DMS53 treated with DMSO at 0.1 percent for 48 hours (cell line): ENCODE measurements around the gene KSR1.
"Not testable (repeated sequence)": the region's sequence is repeated elsewhere in the genome, so short reads cannot be mapped to it uniquely, and the experiment has no call there.

Experiments
- DNase-seq: peaks from one replicate; lab custom pipeline; 2025; ENCODE audit not compliant: unreplicated experiment; lab: John Stamatoyannopoulos, UW

KSR1 gene

DNA sequence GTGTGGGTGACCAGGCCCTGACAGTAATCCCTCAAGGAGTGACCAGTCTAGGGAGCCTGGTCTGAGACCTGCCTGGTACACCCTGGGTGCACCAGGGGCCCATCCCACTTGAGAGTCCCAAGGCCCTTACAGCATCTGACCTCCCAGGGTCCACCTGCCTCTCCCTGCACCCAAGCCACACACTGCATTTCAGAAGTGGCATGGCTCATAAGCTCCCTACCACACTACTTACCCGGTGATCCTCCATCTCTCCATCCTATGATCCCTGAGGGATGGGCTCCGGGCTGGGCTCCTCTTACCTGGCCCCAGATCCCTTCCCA is 215.3 kb downstream of the KSR1 start:
- no peak for DNase-seq

- DNase-seq: not testable (repeated sequence)
Measured at GRCh38 chr17:27671977-27672480, 215.8 kb downstream of the KSR1 start.

DNA sequence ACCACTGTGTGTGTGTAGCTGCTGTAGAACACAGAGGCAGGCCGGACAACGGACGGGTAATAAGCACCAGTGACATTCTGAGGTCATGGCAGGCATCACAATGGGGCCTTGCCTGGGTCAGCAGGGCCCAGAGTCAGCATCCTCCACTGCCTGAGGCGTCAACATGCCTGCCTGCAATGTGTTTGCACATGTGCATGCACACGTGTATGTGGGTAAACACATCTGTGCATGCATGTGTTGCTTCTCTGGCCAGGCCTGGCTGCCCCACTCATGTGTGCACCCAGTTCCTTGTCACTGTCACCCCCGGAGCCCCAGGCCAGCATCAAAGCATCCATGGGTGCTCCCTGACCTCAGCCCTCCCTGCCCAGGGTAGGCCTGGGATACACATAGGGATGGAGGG is 218.1 kb downstream of the KSR1 start:
- no peak for DNase-seq
